ENCODE measurements around the gene LARGE1.

Gene LARGE1

DNA sequence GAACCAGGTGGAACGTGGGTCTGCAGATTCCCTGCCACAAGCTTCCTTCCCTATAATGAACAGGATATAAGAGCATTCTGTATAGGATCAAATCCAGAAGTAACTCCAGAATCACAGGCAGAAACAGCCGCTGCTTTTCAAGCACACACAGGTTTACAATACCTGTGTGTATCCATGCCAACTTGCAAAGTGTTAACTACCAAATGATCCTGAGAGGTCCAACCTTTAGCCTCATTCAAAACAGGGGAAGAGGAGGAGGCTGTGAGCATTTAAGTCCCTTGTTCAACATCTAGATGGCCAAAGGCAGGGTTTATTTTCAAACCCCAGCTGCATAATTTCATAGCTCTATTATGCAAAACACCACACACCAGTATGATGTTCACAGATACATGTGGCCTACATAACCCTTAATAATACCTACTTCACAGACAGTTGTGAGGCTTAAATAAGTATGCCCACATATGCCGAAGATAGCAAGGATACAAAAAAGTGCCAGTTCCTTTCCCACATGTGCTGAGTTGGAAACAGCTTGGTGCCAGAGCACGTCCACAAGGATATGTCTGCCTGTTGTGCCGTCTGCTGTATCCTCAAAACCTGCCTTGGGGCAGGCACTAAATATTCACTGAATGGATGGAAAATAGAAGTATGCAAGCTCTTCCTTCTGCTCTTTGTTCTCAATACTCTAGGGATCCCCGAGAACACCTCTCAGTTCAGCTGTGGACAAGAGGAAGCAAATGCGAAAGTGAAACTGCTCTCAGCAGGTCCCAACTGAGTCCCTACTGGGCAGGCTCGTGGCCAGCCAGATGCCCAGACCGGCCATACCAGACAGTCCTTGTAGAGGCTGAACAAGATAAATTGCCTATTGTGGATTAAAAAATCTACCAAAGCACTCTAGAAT is 66.8 kb downstream of the LARGE1 start:
- no peak for DNase-seq

DNA sequence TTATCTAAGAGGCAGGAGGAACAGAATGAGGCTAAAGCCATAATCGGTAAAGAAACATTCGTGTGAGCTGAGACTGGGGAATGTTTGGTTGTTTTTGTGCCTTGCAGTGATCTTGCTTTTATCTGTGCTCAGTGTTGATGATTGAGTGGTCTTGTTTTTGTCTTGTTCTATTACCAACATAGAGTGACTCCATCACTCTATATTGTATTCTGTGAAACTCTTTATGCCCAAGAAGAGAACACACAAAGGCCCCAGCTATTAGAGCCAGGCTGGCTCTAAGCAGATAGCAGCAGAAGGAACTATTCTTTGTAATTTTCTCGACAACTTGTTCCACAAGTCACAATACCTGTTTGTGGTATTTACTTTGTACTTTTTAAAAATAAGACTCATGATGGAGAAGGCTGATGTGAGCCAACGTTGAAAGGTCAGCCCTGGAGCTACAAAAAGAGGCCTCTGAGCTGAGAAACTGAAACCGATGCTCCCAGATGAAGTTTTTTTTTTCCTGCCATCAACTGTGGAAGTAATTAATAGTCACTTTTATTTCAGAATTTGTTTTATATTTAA is 68.4 kb downstream of the LARGE1 start:
- no peak for DNase-seq

- no peak for DNase-seq
Observed at GRCh38 chr22:33851240-33851639, 69.0 kb downstream of the LARGE1 start.

GRCh38 chr22:33850724-33851123 is 69.6 kb downstream of the LARGE1 start:
- DNase-seq, result no peak

DNA sequence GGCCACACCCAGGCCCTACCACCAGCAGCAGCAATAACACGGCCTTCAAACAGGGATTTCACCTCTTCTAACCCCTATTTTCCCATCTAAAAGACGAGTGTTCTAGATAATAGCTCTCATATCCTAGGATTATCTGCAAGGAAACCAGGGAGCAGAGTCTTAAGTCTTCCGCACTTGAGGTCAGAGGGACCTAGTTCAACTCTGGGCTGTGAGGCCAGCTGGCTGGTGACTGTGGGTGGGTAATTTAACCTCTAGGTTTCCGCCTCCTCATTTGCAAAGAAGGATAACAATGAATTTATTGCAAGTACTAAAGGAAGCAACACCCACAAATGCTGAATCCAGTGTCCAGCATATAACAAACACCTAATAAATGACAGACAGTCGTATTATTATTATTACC is 70.1 kb downstream of the LARGE1 start:
- no peak for DNase-seq

DNA sequence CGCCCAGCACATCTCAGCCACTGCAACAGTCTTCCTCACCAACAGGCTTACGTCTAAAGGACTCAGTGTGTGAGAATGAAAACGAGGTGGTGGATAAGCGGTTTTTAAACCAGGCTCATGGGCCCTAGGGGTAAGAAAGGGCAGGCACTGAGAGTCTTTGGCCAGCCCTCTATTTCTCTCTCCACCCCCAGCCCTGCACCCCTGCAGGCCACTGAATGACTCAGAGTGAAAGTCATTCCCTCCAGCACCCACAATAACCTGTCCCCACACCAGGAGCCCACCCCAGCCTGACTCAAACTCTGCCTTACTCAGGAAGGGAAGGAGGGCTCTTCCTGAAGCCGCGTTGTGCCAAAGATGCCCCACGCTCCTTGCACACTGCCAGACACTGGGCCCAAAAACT is 72.0 kb downstream of the LARGE1 start:
- no peak for DNase-seq

DNA sequence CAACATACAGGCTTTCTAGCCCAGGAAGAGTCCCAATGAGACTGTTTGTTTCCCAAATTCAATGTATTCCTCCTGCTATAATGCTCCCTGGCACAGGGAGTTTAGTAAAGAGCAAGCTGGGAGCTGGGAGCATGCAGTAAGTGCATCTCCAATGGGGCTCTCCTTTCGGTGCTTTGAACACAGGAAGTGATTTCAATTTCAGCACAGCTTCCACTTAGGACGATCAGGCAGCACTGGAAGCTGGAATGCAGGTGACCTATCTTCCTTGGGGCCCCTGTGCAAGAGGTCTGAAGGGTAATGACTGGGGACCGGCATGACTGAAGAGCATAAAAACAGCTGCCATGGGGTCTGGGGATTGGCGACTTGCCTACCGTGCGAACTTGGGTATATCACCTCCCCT is 76.0 kb downstream of the LARGE1 start:
- DNase-seq, result no peak

DNA sequence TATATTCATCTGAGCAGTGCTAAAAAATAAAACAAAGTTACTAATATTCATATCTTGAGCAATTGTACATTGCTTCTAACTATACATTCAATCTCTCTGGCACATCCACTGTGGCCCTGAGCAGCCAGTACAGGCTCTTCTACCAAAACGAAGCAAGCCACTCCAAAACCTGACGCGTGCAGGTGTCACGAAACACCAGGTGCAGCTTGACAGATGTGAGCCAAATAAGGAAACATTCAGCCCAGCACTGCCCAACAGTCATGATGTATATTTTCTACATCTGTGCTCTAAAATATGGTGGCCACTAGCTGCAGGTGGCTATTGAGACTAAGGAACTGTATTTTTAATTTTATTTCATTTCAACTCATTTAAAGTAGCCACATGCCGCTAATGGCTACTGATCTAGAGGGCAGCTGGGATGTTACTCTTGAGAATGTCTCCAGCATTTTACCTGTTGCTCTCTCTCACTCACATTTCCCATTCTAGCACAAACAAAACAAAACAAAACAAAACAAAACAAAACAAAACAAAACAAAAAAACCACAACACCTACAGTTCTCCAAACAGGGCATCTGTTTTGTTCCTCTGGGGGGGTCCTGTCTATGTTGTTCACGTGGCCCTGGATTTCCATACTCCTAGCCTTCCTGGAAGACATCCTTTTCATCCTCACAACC is 77.7 kb downstream of the LARGE1 start:
- DNase-seq, result no peak

- DNase-seq, result no peak
Observed at GRCh38 chr22:33842006-33842354, 78.3 kb downstream of the LARGE1 start.

GRCh38 chr22:33841281-33842005 is 78.8 kb downstream of the LARGE1 start:
- no peak for DNase-seq

- DNase-seq, result no peak
Observed at GRCh38 chr22:33838644-33839043, 81.6 kb downstream of the LARGE1 start.

- DNase-seq, result no peak
Observed at GRCh38 chr22:33837826-33838225, 82.5 kb downstream of the LARGE1 start.

DNA sequence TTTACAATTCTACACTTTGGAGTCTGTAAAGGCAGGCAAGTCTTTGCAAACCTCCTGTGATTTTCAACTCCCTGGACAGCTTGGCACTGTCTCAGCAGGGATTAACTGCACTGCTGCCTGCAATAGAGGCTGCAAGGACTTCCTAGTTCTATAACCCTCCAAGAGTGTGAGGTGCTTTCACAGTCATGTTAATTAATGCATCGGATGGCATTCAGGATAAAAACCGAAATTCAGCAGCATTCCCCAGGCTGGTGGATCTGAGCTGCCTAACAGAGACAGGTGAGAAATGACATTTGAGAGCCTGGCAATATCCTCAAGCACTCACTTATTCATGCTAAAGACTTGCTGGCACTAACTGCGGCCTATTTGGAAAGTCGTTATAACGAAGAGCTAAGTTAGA is 85.0 kb downstream of the LARGE1 start:
- no peak for DNase-seq

DNA sequence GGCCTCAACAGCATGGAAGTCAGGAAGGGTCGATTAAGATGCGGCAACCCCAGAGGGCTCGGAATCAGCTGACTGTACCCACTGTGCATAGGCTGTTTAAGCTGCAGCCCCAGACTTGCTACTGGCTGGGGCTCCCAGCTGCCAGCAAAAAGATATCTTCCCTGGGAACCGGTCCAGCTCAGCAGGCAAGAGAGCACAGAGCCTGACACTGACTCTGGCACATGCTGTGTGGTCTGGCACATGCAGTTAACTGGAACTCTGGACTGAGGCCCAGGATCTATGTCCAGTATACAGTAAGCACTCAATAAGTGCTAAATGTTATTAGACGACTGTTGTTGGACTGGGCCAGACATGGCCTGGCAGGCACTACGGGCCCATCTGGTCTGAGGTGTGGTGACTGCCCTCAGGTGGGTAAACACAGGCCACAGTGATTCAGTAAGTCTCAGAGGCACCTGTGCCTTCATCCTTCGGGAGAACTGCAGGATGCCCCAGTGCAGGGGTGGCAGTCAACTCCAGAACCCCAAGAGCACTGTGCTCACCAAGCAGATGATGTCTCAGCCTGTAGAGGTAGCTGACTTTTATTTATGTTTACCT is 87.6 kb downstream of the LARGE1 start:
- no peak for DNase-seq

DNA sequence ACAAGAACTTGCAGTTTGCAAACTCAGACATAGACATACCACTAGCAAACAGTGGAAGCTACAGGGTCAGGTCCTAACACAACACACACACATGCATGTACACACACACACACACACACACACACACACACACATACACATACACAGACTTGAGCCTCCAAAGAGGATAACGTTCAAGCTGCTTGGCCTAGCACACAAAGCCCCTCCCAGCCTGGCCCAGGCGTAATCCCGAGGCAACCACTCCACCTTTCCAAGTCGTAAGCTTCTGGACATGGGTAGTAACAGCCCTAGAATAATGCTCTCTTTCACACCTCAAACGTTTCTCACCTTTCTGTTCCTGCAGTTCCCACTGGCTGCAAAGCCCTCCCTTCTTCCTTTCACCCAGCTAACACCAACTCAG is 88.6 kb downstream of the LARGE1 start:
- no peak for DNase-seq

DNA sequence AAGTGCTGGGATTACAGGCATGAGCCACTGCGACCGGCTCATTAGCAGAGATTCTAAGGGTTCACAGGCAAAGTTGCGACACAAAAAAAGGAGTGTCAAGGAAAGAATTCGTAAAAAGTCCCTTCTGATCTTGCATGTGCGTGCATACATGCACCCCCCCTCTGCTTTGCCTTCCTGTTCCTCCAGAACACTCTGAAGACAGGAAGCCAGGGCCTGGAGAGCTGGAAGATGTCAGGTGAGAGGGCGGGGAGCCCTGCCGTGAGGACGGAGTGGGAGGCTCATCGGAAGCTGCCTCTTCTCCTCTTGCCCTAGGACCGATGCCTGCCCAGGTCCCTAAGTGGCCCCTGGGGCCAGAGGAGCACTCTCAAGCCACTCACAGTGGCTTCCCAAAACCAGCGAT is 89.1 kb downstream of the LARGE1 start:
- DNase-seq, result no peak

DNA sequence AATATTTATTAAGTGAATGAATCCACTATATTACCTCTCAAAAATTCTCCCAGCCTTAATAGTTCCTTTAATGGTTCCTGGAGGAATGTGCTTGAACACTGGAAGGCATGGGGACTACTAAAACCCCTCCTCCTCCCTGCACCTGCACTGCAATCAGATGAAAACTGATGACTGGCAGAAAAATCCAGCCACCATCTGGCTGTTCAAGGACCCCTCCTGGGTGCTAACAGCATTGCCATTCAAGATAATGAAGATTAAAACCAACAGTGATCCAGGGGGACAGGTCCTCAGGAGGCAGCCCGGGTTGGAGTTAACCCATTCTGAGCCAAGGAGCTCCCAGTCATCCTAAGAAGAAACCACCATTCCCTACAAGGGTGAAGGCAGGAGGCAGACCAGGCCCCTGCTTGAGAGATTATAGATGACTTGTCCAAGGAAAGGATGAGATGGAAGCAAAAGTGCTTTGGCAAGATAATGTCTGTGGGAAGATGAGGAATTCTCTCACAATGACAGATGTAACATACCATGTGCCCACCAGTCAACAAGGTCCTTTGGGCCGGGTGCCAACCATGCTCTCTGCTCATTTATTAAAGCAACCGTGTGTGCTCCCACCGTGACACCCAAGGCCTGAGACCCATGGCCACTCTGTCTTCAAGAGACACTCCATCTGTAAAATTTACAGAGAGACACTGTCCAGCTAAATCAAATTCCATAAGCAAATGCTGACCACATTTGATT is 90.6 kb downstream of the LARGE1 start:
- no peak for DNase-seq

GRCh38 chr22:33828302-33828701 is 92.0 kb downstream of the LARGE1 start:
- DNase-seq, result no peak

GRCh38 chr22:33825761-33826160 is 94.5 kb downstream of the LARGE1 start:
- DNase-seq, result no peak

GRCh38 chr22:33823552-33823951 is 96.7 kb downstream of the LARGE1 start:
- no peak for DNase-seq

GRCh38 chr22:33821290-33821689 is 99.0 kb downstream of the LARGE1 start:
- DNase-seq, result no peak

DNA sequence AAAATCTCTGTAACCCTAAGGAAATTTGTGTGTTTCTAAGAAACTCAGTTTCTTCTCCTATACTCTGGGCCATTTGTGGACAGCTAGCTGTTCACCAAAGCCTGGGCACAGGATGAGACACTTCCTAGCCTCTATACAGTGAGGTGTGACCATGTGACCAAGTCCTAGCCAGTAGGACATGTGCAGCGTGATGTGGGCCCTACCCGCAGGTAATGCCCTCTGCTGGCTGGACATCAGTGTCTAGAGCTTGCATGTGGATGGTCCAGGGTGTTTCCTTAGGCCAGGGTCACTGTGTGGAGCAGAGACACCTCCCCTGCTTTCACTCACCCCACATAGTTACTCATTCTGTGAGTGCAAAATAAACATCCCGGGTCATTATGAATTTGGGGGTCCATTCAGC is 100.5 kb downstream of the LARGE1 start:
- no peak for DNase-seq

All from NCI-H69 (cell line).